GM19397 (cell line): ENCODE results near the gene ETS1.

Experiments used
- ATAC-seq: cut with Tn5 transposase; IDR thresholded peaks from one replicate; pipeline ENCODE4 v1.9.1; 2021; ENCODE audit warnings: mild to moderate bottlenecking, moderate library complexity; ENCODE audit not compliant: unreplicated experiment

The ETS1 gene

DNA sequence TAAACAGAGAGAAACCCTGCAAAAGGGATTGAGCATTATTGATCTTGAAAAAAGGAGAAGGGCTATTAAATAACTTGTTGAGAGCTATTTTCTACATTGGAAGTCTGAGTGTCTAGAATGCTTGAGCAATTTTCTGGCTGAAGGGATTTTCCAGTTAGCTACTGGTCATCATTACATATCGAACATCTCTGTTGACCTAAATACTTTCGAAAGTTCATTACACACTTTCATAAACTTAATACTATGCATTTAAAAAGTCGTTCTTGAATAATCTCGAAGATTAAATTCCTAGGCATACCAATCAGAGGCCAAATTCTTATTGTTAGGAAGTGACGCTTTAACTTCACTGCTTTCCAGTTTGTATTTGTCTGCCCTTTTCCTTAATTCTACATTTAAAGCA lies 13.7 kb downstream of the ETS1 start:
- no peak for ATAC-seq

DNA sequence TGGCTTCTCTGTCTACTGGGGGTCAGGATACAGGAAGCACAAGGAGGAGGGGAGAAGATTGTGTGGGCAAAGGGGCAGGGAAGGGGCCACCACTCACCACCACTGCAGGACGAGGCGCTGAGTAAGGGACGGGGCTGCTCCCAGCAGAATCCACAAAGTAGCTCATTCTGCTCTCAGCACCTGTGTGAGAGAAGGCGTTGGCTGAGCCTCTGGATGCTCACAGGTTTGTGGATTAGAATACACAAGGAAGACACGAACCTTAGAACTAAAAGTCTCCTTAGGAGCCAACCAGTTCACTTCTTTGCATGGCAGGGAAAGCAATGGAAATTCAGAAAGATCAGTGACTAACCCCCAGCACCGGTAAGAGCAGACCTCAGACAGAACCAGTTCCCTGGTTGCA lies 14.4 kb downstream of the ETS1 start:
- no peak for ATAC-seq

DNA sequence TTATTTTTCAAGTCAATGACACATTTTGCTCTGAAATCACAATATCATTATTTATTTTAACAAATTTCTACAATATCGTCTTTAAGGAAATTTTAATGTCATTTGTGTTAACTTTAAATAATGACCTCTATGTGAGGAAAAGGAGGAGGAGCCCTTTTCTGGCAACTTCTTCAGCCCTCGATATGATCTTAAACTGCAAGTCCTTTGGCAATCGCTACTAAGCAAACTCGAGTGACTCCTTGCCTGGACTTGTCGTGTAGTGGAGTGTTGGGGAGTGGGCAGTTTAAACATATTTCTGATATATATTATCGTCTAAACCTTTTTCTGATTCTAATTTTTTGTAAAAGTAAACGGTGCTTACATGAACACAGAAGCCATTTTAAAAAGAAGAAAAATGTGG lies 16.7 kb downstream of the ETS1 start:
- ATAC-seq, result no peak

DNA sequence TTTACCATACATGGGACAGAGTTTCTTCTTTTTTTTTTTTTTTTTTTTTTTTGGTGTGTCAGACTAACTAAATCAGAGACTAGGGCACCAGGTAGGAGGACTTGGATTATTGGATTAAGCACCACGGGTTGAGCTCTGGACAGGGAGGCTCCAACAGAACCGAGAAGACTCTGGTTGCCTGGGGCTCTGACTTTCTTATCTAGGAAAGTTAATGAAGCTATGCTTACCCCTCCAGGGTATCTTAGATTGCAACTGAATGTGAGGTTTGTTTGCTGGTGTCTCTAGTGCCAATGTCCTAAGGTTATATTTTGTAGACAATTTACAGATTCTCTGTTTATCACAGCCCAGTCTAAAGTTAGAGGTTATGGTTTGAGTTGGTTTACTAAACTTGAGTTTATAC lies 18.1 kb downstream of the ETS1 start:
- no peak for ATAC-seq

DNA sequence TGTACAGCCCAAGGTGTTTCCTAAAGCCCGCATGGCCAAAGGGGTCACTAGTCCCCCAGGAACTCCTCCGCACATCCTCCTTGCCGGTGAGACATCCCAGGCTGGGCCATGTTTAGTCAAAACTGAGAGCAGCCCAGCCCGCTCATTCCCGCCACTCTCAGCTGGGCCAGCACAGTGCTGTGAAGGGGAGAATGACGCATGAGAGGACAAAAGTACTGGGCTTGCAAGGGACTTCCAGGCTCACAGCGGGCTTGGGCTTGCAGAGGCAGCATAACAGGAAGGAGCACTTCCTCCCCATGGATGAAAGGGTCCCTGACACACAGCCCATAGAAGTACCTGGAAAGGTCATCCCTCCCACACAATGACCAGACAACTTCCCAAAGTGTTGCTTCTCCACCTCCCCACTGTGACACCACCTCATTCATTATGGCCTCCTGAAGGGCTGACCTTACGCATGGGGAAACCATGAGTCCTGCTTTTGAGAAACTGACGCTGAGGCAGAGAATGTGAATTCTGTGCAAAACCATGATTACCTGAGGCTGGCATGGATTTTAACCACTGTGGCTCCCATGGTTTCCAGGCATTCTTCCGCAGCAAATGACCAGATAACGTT lies 19.1 kb downstream of the ETS1 start:
- ATAC-seq, result no peak

DNA sequence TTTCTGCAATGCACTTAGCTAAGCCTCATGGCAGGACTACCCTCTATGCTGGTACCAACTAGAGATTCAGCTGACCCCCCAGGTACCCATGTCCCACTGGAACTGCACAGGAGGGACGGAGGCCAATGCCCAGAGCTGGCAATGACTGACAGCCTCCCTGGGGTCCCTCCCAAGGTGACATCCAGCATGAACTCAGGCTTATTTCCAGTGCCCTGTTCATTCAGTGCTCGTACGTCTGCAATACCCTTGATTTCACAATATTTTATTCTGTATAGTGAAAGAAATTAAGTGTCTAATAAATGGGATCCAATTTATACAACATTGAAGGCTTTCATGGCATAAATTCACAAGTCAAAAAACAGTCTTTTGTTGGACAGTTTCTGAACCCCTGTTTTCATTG lies 20.2 kb downstream of the ETS1 start:
- no peak for ATAC-seq

DNA sequence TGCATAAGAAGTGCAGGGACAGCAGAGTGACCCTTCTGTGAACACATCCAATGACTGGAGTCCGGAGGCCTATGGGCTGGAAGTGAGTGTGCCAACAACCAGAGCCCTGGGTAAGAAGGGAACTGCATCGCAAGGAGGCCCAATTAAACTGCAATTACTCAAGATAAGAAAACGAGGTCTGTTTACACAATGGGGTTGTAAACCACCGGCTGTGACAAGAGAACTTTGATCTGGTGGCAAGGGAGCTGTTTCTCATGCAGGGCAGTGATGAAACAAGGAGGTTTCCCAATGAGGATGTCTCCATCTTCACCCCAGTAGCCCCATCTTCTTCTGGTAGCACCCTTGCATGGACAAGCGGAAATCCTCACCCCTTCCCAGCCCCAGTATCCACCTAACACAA lies 21.5 kb downstream of the ETS1 start:
- no peak for ATAC-seq

DNA sequence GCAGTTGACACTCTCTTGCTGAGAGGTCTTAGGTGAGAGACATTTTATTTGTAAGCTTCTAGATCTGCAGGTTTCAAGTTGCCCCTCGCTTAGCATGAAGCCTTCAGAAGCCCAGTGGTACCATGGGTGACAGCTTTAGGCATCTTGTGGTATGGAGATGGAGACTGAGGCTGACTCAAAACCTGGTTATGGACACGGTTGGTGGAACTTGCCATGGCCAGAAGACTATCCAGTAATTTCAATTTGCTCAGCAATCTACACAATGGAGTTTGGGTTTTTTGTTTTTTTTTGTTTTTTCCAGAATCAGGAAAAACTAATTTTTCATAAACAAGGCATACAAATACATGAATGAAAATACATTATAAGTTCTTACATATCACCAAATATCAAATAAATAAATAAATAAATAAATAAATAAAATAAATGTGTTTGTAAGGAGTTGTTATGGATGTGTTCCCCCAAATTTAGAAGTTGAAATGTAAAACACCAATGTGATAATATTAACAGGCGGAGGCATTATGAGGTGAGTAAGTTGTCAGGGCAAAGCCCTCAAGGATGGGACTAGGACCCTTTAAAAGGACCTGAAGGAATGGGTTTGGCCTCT lies 22.6 kb downstream of the ETS1 start:
- peak; percentile 26 for ATAC-seq

DNA sequence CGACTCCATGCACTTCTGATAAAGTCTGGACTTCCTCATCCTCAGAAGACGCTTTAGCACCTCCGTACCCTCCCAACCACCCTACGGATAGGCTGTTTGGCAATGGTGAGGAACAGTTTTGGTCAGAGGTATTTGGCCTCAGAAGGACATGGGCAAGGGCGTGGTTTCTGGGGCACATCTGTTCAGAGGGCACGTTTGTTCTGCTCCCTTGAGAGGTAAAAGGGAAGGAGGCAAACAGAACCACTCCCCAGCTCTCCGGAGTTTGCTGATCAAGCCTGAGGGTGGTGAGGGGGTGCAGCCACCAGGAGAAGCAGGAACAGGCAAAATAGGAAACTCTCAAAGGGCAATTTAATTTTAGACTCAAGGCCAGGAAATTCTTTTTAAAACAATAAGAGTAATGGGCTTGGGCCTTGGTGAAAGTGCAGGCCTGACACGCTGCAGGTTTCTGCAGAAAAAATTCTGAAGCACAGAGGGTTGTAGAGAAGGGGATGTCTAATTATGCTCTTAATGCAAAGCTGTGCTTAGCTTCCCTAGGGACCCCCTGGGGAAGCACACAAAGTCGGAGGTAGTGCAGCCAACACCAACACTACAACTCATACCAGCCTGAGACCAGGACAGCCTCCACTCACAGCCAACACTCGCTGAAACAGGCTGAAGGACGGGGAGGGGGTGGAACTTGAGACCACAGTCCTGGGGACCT lies 23.3 kb downstream of the ETS1 start:
- peak; percentile 50 for ATAC-seq

DNA sequence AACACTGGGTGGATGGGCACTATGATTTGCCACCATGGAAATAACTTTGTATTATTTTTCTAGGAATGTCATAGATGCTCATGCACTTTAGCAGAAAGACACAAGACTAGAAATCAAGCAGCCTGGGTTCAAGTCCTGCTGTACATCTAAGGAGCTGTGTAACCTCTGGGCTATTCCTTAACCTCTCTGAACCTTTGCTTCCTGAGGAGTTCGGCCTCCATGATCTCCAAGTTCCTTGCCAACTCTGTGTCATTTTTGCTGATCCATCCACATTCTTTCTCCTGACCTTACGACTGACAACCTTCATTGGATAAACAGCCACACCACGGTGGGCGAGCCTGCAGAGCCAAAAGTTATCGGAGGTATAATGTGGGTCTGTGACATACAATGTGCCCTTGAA lies 24.1 kb downstream of the ETS1 start:
- ATAC-seq, result no peak

DNA sequence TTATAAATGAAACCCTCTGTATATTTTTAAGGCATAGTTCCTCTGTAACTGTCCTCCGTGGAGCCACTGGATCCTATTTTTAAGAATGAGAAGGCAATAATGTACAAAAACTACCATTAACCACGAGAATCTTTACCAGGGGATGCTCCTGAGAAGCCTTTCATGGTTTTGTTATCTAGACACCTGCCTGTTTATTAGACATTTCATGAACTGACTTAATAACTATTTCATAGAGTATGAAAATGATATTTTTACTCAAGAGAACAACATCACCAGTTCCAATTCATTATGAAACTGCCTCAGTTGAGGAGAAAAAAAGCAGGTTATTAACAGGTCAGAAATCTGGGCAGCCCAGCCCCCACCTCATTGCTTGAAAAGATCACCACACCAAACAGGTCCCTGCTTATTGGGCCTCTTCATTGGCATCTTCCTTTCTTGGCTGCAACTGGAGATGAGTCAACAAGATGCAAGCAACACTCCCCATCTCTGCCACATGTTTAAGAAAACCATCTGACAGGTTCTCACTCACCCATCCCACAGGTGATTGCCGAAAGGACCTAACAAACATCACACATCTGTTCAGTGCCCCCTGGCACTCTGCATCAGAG lies 27.8 kb downstream of the ETS1 start:
- ATAC-seq, result no peak

DNA sequence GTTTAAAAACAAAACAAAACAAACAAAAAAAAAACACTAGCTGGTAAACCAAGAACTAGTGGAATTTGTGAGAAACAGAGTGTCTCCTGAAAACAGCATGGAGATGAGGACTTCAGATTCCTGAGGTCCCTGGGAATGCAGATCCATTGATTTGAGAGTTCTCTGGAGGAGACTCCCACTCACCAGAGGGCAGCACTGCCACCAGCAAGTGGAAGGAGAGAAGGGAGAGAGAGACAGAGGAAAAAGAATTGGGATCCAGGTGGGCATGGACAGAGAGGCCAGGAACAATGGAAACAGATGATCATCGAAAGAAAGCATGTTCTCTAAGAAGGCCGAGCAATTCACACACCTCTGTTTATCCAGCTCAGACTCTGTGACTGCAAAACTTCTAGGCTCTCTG lies 31.8 kb downstream of the ETS1 start:
- no peak for ATAC-seq

DNA sequence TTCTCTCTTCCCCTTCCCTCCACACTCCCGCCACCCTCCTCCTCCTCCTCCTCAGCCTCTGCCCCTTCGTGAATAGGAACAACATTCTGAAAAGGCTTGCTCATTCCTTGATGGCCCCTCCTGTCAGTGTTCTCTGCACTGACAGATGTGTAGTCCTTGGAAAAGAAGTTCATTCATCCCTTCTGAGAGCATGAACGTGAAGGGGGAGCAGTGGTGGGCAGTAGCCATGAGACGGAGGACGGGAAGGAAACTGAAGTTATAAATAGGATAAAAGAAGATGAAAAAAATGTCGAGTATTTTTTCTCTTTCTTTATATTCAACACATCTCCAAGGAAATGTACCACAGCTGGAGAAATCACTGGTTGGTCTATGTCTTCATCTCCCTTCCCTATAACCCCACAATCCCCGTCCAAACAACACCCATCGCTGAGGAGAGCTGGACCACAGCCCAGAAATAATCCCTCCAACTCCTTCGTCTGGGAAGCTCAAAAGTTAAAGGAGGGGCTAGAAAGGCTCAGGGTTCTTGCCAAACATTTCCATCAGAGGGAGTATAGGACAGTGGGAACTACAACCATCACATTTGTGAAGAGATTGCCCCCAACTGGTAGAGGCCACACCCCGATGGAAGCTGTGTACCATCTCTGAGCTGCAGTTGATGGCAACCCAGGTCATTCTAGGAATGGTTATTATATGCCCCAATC lies 33.5 kb downstream of the ETS1 start:
- ATAC-seq, result no peak

DNA sequence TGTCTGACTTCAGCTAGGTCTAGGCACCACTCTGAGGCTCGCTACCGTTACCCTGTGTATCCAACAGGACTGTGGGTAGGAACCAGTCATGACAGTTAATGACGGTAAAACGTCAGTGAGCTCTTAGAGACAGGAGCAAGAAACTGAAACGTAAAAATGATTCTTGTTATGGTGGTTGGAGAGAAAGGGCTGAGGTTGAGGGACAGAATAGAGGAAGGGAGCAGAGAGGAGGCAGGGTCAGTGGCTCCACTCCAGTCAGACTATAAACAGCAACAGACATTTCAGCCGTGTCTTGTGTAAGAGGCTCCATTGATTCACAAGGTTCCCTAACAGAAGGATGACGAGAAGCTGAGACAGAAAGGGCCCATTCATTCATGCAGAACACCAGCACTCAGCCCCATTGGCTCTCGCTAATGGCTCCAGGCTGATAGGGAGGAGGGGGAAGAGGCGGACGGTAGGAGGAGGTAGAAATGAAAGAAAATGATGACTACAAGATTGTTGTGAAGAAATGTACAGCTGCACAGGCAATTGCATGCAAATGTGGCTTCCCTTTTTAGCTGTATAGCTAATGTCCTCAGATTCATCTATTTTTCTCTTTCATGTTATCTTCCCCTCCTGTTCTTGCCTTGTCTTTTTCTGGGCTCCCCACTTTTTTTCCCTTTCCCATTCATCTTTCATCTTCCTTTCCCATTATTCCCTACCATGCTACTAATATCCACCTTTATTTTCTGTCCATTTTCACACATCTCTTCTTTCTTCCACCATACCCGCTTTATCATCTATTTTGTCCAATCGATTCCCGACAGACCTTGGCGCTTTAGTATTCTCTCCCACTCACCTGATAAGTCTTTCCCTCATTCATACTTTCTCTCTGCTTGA lies 34.3 kb downstream of the ETS1 start:
- ATAC-seq, result peak; percentile 58

DNA sequence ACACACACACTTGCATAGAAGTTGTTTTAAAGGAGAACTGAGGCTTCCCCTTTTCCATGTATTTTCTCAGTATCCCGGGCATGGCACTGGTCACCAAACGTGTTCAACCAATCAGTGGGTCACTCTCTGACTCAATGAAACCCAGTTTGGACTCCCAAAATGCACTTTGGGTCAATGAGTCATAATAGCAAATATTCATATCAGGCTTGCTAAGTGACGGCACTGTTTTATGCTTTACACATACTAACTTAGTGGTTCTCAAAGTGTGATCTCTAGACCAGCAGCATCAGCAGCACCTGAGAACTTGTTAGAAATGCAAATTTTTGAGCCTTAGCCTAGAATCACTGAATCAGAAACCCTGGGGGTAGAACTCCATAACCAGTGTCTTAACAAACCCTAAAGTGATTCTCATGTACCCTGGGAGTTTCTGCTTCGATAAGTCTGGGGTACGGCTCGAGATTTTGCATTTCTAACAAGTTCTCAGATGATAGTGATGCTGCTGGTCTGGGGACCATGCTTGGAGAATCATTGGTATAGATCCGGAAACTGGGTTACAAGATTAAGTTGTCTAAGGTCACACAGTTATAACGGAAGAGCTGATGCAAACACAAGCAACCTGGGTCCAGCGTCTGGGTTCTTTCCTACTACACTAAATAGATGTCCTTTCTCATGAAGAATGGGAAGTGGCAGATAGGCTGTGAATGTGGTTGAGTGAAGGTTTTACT lies 35.6 kb downstream of the ETS1 start:
- peak; percentile 56 for ATAC-seq

DNA sequence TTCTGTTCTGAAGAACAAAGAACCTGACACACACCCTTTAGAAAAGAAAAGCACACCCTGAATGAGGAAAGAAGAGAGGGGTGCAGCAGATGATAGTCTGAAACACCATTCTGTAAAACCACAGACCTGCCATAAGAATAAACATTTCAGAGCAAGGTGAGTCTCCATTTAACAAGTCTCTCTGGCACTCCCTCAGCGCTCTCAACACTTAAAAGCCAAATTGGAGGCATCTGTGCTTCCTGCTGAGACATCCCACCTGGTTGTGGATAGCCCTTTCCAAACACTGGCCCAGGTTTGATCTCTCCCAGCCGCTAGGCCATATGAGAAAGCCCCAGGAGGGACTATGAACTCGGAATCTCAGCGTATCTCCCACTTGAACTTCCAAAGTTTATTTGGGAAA lies 36.3 kb downstream of the ETS1 start:
- no peak for ATAC-seq

DNA sequence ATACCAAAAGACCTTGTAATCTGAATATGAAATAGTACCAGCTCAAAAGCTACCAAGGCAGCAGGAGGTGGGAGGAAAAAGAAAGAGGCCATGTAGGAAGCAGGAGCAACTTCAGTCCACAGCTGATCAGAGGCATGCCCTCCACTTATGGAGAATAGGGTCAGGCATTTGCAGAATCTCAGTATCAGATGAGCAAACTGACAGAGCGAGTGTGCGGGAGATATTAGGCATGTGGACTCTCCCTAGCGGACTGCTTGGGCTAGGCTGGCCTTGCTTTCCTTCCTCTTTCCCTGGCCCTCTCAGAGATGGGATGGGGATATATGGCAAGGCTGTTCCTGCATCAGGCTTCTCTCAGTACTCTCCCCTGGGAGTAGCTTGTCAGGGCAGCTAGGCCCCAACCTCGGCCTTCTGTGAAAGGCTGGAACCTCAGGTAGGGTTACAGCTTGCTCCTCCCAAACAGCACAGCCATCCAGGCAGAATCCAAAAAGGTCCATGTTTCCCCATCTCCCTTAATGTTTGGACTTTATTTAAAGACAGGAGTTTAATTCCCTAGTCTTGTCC lies 37.0 kb downstream of the ETS1 start:
- no peak for ATAC-seq

DNA sequence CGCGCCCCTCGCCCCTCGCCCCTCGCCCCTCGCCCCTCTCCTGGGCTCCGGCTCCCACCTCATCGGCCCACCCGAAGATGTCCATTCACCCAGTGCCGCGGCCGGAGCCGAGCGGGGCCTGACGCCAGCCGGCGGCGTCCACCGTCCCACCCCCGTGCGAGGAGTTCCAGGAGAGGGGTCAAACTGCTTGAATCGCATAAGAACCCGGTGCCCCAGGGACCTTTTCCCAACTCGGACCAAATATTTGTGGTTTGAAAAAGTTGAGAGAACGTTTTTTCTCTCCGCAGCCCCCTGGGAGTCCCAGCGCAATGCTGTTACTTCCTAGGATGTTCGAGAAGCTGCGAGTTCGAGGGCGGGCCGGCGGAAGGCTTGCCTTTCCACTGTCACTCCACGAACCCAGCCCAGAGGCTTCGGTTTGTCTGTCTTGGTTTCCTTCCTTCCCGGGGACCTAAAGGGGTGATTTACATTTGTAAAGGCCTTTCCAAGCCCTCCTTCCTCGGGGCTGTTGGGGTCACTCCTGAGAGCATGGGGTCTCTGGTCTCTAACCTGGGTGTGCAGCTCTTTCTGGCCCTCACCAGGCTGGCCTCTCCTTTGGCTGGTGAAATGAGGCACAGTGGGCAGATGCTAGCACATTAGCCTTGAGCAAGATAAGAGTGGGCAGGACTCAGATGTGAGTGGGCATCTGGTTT lies 38.0 kb downstream of the ETS1 start:
- no peak for ATAC-seq

DNA sequence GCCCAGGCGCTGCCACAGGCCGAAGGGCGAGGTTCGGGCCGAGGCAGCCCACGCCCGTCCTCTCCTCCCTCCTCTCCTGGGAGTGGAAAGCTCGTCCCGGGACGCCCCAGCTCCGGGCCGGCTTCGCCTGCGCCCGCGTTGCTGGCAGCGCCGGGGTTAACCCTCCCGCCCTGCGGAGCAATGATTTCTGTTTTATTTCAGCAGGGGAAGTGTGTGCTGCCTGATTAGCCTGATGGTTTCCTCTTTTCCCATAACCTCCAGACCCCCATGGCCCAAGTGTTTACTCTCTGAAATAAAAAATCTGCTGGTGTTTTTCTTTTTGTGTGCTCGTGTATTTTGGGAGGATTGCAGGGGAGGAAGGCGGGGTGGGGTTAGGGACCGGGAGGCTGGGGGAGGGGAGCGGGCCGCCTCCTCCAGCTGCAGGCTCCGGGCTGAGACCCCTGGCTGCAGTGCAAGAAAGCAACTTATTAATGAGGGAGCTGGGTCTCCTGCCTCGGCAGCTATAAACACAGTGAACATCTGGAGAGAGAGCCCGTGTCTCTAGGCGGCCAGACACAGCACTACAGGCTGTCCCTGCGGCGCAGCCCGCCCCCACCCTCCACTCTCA lies 38.6 kb downstream of the ETS1 start:
- ATAC-seq, result no peak
